ENCODE measurements around the gene PLCG2.
"Not testable (repeated sequence)": the region's sequence is repeated elsewhere in the genome, so short reads cannot be mapped to it uniquely, and the experiment has no call there.

PLCG2 gene

DNA sequence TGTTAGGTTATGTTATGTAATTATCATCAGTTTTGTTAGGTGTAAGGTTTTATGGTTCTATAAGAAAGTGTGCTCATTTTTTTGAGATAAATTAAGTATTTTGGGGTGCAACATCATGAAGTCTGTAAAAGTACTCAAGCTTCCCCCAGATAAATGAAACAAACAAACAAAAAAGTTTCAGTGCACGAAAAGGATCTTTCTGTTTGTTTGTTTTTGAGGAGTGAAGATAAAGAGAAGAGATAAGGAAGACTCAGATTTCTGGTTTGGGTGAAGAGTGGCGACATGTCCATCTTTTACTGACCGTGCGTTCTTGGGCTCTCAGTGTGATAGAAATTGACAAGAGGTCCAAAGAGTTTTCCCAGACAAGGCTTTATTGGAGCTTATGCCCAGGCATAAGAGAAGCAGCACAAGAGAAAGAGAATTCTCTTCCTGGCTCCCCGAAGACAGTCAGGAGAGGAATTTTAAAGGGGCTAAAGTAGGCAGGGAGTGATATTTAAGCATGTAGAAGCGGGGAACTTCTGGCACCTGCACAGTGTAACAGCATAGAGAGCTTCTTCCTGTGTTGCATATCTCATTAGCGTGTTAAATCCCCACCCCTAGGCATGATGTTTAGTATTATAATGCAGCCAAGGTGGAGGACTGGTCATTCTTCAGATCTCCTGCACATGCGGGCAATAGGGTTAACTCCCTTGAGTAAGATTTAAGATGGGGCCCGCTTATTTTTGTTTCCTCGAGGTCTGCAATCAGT is 71.3 kb downstream of the PLCG2 start:
- DNase-seq: no peak

DNA sequence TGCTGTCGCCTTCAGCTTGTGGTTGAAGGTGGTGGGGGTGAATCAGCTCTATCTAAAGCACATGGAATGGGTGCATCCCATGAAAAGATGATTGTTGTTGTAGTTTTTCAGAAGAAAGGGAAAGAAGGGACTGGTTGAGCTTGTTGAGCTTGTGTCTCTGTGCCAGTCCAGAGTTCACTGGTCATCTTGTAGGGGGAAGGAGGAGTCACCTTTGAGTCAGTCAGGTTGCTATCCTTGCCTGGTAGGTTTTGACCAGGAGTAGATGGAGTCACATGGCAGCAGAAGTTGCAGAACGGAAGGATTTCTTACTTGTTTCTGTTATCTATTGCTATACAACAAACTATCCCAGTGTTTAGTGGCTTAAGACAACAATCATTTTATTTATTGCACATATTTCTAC is 73.3 kb downstream of the PLCG2 start:
- no peak for DNase-seq

DNA sequence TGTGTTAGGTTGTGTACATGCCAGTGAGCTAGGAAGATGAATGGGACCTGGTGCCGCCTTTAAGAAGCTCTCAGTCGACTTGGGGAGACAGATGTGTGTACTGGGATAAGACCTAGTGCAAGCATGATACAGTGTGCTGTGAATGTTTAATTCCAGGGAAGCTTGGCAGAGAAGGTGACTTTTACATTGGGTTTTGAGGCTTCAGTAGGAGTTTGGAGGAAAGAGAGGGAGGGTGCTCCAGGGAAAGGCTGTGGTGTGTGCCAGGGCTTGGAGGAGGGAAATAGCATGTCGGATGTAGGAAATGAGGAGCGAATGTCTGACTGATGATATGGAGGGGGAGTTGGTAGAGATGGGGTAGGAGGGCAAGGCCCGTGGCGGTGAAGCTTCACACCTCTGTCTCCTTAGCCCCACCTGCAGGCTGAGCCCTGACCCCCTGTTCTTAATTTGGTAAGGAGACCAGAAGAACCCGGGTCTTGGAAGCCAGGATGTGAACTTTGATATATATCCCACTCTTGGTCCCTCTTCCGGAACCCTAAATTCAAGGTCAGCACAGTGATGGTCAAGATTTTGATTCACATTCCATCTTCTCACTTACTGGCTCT is 76.6 kb downstream of the PLCG2 start:
- no peak for DNase-seq

DNA sequence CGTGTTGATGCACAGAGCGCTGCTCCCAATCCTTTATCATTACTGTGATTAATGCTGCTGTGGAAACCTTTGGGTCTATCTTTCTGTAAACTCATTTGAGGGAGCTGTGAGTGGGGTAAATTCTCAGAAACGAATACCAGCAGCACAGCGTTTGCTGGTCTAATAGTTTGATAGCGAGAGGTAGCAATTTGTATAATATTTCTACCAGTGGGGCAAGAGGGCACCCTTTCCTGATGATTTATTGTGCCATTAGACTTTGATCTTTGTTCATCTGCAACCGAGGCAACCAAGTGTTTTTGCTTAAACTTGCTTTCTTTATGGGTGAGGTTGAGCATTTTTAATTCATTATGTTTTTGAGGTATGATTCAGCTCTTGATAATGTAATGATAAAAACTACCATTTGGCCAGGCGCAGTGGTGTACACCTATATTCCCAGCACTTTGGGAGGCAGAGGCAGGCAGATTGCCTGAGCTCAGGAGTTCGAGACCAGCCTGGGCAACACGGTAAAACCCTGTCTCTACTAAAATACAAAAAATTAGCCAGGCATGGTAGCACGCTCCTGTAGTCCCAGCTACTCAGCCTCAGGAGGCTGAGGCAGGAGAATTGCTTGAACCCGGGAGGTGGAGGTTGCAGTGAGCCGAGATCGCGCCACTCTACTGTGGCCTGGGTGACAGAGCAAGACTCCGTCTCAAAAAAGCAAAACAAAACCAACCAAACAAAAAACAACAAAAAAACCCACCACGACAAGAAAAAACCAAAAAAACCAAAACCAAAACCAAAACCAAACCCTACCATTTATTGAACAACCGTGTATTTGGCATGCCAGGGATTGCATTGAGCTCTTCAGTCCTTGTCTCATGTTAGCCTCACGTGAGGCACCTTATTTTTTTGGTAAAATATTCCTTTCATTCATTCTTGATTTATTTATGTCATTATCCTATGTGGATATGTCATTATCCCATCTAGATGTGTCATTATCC is 81.5 kb downstream of the PLCG2 start:
- DNase-seq: no peak

DNA sequence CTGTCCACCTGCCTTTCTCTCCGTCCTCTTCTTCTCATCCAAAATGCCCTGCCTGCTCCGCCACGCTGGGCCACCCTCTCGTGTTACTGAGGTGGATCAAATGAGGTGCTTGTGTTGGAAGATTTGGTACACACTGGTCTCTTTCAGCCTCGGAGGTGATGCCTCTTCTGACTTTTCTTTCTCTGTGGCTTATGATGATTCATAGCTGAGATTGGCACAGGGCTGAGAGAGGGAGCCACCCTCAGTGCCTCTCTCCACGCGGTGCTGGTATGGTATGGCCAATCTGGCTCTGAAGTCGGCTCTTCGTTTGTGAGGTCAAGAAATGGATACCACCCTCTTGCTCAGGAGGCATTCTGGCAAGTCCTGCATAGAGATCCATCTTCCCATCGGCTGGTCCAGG is 82.4 kb downstream of the PLCG2 start:
- DNase-seq: no peak

DNA sequence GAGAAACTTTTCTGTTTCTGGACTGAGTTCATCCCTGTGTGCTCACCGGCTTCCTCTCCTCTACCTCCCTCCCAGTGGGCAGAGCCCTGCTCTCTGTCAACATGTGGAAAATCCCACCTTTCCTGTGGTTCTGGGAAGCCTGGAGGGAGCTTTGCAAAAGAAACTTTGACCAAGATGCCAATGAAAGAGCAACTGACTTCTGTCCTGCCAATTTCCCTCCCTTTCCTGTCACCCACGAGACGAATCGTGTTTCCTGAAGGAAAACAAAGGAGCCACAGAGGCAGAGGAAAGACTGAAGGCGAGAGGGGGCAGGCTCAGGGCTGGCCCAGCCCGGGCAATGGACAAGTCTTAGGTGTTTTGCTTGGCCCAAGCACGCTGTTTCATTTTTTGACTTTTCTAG is 82.8 kb downstream of the PLCG2 start:
- DNase-seq: no peak

DNA sequence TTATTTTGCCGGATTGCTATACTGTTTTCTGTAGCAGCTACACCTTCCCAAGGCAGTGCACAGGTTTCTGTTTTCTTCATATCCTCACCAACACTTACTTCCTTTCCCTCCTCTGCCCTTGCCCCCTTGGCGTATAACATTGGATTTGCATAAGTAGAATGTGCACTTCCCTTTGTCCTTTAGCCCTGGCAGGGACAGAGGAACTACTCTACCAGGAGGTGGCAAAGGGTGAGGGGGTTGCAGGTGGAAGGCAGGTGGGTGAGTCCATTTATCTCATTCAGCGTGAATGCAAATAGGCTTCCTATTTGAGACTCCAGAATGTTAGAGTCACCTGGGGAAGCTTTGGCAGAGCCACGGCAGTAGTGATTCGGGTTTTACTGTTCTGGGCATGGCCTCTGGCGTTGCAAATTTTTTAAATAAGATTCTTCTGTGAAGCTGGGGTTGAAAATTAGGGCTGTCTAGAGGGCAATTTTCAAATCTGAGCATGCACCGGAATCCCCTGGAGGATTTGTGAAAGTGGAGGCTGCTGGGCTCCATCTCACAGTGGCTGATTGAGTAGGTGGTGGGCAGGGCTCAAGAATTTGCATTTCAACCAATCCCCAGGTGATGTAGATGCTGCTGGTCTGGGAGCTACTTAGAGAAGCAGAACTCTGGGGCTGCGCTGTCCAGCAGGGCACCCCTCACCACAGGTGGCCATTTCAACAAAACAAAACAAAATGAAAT is 84.7 kb downstream of the PLCG2 start:
- no peak for DNase-seq

DNA sequence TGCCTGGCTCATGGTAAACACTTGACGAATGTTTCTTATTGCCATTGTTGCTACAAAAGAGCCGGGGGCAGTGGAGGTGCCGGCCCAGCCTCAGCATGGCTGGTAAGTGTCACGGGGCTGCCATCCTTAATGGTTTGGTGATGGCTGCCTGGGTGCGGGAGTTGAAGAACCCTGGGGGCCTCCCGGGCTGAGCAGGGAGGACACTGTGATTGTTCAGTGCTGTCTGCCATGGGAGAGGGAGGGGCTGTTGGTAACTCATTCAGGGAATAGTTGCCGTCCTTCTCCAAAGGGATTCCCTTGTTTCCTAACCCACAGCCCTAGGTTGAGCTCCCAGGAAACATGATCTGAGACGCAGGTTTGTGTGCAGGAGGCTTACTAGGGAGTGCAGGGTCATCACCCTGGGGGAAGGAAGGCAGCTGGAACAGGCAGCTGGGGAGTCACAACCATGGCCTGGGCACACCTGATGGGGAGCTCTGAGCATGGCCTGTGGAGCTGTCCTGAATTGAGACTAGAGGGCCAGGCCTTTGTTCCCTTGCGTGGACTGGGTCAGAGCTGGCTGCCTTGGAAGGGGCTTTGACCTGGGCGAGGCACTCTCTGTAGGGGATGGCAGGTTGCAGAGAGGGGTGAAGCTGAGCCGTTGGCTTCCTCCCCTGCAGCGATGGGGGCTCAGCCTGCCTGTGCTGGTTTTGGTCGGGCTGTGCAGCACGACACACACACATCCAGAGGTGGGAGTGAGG is 85.7 kb downstream of the PLCG2 start:
- DNase-seq: no peak

DNA sequence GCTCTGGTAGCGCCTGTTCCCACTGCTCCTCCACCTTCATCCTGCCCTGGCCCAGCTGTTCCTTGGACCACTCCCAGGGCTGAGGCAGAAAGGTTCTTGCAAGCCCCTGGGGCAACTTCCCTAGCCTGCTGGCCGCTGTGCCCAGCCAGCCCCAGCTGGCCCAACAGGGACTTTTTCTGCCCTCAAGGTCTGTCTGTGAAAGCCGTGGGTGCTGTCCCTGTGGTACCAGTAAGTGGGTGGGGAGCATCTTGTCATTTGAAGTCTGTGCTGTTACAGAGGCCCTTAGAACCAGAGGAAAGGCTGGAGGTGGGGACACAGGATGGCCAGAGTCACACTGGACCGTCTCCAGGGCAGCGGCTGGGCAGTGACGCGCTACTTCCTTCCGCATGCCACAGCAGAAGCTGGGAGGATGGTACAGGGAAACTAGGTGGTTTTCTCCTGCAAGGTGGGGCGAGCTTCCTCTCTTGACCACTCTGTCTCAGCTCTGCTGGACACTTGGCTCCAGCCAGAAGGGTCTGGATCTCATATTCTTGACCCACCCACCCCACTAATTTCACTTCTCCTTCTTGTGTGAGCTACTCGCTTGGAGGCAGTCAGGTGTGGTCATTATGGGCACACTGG is 87.8 kb downstream of the PLCG2 start:
- DNase-seq: no peak

DNA sequence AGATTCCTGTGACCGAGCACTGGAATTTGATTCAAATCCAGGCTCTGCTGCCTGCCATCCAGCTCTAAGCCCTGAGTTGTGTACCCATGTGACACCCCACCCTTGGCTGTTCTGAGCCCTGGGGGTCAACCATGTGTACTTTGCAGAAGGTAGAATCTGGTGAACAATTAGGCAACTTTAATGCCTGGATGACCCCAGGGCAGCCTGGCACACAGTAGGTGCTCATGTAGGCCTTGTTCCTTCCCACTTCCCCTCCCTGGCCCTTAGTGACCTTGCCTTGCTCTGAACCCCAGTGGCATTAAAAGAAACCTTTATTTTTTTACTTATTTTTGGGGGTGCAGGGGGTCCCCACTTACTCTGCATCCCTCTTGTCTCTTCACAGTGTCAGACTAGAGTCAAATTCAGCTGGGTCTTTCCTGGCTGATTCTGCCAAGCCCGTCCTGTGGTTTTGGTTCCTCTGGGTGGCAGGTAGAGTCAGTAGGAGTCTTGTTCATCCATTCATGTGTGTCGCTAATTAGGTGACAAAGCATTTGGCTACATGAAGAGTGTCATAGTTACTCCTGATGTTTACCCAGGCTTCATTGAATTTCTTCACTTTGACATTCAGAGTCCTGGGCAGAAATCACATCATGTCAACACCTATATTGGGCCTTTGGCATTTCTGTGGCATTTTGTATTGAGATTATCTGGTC is 89.1 kb downstream of the PLCG2 start:
- DNase-seq: no peak

DNA sequence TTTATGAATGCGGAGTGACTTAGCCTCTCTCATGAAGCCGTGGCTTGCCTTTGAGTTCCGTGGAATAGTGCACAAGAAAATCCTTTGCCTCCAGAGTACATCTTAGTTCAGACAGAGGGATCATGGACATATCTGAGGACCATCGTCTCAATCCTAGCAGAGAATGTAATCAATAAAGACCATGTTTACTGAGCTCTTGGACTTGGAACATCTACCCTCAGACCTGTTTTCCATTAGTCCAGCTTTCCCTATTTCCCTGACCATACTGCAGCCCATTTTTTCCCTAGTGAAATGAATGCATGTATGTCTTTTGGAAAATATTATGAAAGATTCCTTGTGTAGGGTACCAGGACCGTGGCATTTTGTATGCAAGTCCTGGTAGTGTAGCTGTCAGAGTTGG is 90.2 kb downstream of the PLCG2 start:
- DNase-seq: no peak

DNA sequence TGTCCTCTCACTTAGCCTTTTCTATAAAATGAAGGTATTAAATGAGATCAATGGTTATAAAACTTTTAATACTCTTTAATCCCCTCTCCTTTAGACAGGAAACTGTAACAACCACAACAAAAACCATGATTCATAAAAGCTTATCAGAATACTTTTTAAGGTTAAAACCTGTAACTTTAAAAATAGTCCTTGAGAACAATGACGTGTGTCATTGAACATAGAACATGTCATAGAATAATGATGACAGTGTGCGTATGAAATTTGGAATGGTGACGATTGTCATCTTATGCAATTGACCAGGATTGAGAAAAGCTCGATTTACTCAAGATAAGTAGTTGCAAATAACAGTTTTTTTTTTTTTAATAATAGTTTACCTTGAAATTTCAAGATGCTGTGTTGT is 94.1 kb downstream of the PLCG2 start:
- DNase-seq: no peak

DNA sequence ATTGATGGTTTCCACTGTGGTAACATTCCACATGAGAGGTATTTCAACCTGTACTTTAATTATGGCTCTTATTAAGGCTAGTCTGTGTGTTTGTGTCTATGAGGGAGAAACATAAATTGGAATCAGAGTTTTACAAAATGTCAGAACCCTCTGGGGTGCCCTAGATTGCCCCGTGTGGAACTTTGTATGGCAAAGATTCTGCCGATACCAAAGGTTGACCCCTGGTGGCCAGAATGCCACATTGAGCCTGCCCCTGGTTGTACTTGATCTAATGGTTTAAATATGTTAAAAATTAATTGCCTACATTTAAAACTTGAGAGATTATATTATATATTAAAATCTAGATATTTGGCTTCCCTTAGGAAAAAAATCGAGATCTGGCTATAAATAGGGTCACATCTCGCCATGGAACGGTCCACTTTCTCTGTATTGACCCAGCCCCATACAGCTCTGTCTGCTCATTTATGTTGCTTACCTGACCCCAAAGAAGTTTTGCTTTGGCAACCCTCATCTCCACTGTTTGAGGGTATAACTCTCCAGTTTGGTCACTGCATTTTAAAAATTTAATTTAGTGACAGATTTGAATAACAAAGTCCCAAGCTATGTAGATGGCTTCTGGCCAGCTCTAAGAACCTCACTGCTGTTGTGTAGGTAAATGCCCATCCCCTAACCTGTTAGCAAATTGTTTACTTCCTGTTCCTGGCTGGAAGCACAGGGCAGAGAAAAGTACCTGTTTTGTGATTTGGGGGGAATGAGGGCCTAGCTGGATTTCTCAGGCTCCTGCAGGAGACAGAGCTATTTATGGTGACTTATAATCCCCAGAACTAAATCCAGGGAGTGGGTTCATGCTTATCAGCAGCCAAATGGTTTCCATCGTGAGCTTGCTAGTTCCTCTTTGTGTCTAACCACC is 95.0 kb downstream of the PLCG2 start:
- peak in 1 of 2 experiments; percentile 2 for DNase-seq

DNA sequence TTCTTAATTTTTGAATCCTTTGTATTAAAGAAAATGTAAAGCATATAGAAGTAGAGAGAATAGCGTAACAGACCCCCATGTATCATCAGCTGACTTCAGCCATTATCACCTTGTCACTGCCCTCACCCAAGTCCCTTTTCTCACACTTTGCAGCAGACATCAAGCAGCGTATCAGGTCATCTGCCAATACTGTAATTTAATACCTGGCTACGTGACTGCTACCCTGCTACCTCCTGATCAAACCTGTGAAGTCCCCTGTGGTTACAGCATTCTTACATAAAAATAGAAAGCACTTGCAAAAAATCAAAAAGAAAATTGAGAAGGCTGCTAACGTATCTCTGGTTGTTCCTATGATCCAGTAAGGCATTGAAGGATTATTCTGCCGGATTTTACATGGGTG is 96.4 kb downstream of the PLCG2 start:
- no peak for DNase-seq

DNA sequence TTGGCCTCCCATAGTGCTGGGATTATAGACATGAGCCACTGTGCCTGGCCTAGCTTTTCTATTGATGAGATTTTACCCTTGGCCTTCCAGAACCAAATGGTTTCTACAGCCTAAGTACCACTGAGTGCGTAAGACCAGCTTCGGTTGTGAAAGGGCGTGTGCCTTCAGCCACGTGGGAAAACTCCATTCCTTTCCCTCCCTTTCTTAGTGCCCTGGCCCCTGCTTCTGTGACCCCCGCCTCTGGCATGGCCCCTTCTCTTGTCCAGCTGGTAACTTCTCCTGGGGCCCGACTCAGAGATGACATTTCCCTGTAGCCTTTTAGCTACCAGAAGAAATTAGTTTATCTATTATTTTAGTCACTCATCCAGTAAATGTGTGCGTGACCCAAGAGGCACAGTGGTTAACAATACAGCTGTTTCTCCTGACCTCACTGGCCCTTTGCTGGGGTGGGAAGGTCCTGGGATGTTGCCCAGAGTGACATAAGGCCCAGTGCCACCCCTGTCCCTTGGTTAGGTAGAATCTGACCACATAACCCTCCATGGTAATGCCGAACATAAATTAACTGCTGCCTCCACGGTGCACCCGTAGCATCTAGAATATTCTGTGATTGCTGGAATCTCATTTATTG is 97.3 kb downstream of the PLCG2 start:
- DNase-seq: no peak

DNA sequence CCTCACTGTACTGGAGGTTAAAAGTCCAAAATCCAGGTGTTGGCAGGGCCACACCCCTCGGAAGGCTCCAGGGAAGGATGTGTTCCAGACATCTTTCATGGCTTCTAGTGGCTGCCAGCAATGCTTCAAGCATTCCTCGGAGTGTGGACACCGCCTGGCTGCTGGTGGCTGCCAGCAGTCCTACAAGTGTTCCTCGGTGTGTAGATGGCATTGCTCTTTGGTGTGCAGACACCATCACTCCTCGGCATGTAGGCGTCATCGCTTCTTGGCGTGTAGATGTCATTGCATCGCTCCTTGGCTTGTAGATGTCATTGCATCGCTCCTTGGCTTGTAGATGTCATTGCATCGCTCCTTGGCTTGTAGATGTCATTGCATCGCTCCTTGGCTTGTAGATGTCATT is 98.4 kb downstream of the PLCG2 start:
- DNase-seq: not testable (repeated sequence)

DNA sequence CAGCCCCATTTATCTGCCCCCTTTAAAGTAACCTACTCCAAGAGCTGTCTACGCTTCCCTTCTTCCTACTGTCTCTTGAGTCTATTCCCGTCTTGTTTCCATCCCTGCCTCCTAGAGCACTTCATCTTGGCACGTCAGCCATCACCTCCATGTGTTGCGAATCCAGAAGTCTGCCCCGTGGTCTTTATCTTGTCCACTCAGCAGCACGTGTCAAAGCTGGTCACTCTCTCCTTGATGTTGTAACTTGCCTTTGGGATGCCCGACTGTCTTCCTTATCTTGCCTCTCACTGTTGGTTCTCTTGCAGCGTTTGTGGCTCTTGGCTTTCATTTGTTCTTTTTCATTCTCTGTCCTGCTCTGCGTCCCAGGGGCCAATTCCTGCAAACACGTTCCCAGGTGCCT is 99.4 kb downstream of the PLCG2 start:
- DNase-seq: no peak

DNA sequence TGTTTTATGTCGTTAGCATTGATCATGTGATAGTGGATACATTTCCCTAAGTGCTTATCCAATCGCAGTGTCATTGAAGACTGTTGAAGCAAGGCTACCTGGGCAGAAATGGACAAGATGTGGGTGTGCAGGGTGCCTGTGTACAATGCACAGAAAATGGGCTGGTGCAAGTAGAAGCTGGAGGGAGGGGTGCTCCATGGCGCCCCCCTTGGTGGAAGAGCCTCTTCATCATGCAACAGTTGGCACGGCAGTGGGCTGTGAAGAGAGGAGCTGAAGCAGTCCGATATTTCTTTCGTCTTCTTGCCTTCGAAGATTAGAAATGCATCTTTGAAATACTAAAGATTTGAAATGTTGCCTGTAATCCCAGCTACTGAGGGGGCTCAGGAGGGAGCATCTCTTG is 100.5 kb downstream of the PLCG2 start:
- DNase-seq: no peak

DNA sequence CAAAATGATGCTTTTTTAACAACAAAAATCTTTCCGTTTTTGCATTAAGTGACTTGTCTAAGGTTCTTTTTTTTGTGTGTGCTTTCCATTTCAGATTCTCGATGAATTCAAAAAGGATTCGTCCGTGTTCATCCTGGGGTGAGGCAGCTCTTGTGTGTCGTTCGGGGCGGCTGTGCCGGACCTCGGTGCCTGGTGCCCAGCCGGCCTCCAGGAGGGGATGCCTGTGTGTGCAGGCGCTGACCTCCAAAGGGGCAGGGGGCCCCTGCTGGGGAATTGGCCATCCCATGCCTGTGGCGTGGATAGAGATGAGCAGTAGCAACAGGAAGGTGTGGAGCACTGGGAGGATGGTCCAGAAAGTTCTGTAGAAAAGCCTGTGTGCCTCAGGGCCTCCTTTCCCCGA is 101.7 kb downstream of the PLCG2 start:
- DNase-seq: no peak

DNA sequence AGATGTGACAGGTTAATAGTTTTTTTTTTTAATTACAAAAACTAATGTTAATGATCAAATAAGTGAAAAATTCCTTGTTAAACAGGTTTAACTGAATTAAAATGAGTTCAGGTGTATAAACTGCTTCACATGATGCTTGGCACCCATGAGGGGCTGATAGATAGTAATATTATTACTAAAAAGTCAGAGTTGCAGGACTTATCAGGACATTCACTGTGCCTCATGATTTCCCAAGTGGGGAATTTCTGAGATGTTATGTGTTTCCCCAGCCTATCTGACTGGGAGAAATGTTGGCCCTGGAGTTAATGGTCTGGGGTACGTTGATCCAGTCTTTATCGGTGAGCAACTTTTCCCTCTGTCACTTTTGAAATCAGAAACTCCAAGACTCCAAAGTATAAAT is 102.1 kb downstream of the PLCG2 start:
- no peak for DNase-seq

All from NCI-H446 (cell line).